ENCODE data around the gene ARL4D.
A peak's percentile ranks its signal among the peaks of the same experiment; 100 is the strongest.

Gene ARL4D

GRCh38 chr17:43427362-43428043, 28.7 kb downstream of the ARL4D start:
- no peak for DNase-seq (ENCODE audit: low spot score)

- DNase-seq (ENCODE audit: low spot score), result no peak
Observed at GRCh38 chr17:43428524-43428923, 29.7 kb downstream of the ARL4D start.

DNA sequence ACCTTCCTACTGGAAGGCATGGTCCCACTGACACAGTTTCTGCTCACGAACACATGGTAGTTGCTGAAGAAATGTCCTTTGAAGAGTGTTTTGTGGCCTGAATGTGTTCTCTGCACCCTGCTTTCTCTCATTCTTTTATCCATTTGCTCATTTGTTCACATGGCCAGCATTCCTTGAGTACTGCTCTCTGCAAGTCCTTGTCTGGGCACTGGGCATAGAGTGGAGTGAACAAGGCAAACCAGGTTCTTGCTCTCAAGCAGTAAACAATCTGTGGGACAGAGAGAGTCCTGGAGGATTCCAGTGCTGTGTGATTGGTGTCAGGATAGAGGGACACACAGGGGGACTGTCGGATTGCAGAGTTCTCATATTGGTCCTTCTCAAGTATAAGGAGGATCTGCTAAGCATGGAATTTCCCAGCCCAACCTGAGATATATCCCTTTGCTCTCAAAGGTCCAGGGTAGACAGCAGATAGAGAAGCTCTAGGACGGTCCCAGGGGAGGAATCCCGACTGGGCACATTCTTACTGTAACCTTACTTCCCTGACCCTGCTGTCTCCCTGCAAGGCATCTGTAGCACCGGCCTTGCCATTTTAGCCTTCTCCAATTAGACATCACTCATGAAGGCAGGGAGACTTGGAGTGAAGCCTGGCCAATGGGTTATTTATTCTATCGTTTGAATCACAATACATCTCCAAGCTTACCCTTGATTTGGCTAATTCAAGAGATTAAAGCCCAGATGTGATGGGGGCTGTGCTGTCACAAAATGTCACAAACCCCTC, 32.3 kb downstream of the ARL4D start:
- no peak for DNase-seq (ENCODE audit: low spot score)

DNA sequence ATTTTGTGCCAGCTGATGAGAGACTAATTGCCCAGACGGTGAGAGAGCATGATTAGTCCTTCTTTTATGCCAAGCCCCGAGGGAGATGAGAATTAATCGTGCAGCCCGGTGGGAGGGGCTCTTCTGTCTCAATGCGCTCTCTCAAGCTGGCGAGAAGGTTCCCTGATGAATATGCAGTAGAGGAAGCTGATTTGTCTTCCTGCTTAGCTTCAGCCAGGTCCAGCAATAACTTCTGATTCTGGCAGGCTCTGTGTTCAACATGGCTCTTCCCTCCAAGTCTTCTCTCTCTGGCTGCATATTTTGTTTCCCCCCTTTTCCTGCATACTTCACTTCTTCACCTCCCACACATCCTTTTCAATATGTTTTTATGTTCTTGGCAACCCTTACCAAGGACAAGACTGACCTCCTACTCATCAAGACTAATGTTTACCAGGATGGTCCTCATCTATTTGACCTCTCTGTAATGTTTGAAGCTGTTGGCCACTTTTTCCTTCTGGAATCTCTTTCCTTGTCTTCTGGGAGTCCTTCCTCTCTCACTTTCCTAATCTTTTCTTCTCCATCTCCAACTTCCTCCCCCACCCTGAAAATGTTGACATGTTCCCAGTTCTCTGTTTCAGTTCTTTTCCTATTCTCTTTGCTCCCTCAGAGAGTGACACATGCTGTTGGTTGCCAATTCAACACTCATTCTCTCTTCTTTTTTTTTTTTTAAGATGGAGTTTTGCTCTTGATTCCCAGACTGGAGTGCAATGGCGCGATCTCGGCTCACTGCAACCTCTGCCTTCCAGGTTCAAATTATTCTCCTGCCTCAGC, 33.1 kb downstream of the ARL4D start:
- no peak for DNase-seq (ENCODE audit: low spot score)

DNA sequence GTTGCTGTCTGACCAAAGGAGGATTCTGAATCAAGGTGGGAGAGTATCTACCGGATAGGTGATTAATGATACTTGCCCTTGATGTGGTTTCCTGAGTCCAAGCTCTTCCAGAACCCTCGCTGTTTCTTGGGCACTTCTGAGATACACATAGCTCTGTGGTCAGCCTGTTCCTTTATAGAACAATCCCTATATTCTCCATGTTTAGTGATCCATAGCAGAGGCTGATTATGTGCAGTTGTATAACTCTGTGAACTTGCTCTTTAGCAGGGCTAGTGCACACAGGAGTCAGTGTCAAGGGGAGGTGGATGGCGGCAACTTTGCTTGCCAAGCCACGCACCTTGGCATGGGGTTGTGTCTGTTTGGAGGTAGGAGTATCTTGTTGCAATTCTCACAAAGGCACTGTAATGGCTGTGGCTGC, 36.1 kb downstream of the ARL4D start:
- no peak for DNase-seq (ENCODE audit: low spot score)

GRCh38 chr17:43437756-43438155, 39.0 kb downstream of the ARL4D start:
- no peak for DNase-seq (ENCODE audit: low spot score)

- no peak for DNase-seq (ENCODE audit: low spot score)
Observed at GRCh38 chr17:43438626-43439025, 39.8 kb downstream of the ARL4D start.

GRCh38 chr17:43439041-43439440, 40.2 kb downstream of the ARL4D start:
- DNase-seq (ENCODE audit: low spot score), result no peak

GRCh38 chr17:43442711-43443110, 43.9 kb downstream of the ARL4D start:
- no peak for DNase-seq (ENCODE audit: low spot score)

DNA sequence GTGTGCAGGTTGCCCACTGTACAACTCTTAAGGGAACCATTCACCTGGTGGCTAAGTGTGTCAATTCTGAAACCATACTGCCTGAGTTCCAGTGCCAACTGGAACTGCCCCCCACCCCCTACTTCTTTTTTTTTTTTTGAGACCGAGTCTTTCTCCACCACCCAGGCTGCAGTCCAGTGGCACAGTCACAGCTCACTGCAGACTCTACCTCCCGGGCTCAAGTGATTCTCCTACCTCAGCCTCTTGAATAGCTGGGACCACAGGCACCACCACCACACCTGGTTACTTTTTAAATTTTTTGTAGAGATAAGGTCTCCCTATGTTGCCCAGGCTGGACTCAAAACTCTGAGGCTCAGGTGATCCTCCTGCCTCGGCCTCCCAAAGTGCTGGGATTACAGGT, 44.6 kb downstream of the ARL4D start:
- DNase-seq (ENCODE audit: low spot score), result no peak

DNA sequence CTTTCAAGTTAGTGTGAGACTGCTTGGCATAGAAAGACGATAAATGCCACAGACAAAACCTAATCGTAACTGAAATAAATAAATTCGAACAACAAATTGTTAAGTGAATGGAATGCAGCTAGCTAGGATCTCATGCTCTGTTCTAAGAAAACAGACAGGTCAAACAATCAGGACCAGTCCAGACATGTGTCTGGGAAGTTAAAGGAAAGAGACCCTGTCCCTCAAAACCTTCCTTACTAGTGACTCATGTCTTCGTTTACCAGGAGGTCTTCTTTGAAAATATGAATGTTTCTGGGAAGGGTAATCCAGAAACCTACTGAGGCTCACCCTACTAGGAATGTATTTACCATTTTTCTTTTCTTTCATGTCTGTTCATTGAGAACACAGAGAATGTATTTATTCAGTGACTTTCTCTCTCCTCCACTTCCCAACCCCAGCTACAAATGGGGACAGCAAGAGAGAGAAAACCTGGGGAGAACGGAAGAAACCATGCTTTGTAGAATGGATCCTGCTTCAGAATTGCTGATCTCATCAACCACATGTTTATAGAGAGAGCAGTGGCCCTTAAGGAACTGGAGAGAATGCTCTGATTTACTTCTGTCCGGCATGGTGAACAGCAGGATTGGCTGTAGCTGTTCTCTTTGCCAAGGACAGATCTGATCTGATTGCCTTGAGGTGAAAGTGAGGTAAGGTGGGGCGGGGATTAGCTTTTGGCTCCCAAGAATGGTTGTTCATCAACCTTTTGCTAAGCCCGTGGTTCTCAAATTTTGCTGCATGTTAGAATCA, 45.6 kb downstream of the ARL4D start:
- DNase-seq (ENCODE audit: low spot score), result no peak

GRCh38 chr17:43445009-43445589, 46.3 kb downstream of the ARL4D start:
- DNase-seq (ENCODE audit: low spot score), result no peak

- DNase-seq (ENCODE audit: low spot score), result no peak
Observed at GRCh38 chr17:43446773-43447172, 48.0 kb downstream of the ARL4D start.

GRCh38 chr17:43448720-43449469, 50.1 kb downstream of the ARL4D start:
- DNase-seq (ENCODE audit: low spot score), result no peak

DNA sequence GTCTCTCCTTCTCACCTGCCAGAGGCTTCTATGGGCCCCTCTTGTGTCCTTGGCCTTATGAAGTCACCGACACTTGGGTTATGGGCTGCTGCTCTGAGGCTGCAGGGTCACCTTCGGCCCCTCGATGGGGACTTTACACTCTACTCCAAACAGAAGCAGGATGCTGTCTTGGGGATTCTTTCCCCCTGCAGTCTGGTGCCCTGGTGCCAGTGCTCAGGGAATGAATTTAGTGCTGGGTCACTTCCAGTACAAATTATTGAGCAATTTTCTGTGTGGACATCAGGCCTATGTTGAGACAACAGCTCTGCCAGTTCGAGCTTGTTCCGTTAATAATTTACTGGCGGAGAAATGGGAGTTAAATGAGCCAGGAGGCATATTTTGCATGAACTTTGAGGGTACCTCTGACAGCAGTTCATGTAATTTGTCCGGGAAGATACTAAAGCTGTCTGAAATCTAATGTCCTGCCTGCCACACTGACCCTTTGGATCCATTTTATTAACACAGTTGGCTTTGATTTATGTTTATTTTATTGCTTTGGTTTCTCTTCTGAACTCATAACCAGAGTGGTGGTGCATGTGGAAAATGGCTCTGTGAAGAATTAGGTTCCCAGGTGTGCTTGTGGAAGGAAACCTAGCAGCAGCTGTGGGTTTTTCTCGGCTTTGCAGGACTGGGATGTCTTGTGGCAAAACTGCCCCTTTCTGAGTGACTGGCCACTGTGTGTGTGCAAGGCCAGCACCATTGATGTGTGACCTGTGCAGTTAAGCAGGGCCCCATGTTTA, 50.9 kb downstream of the ARL4D start:
- peak; percentile 76 for DNase-seq (ENCODE audit: low spot score)

Data from HuH-7.5 (cell line).